CD14-positive monocyte (primary cell): ENCODE measurements around the gene SLMAP. TPM values are rescaled to one million over a fixed set of nuclear protein-coding genes. Genes with fewer than 3 reads are reported as not detected.

Experiments
- DNase-seq, 3 donors: peaks; one replicate each; pipeline ENCODE4 v3.0.0-alpha.2; 2011 to 2022
- H2AFZ ChIP-seq: 2 replicates; pipeline ENCODE4 v1.6.0; 2012; ENCODE audit warnings: mild to moderate bottlenecking, low read depth, low read length, inconsistent platforms; ENCODE audit not compliant: insufficient read depth, poor library complexity, severe bottlenecking
- H3K27ac ChIP-seq, 2 donors: 1 replicate in 1 of 2; 2 replicates in 1 of 2; pipeline ENCODE4 v1.5.1; 2012 to 2013; ENCODE audit warnings: low read length in 2 of 2, control low read depth in 1 of 2, inconsistent platforms in 1 of 2, low read depth in 1 of 2, mild to moderate bottlenecking in 1 of 2
- H3K27me3 ChIP-seq, 2 donors: one replicate each; pipeline versions ENCODE4 v1.6.0 to v1.6.1; 2011 to 2013; ENCODE audit warnings: low read length in 2 of 2; ENCODE audit not compliant: control insufficient read depth in 2 of 2, insufficient read depth in 2 of 2
- H3K36me3 ChIP-seq, 2 donors: replicated peaks in 1 of 2; 1 replicate in 1 of 2; 2 replicates in 1 of 2; pipeline versions ENCODE4 v1.5.1 to v1.6.1; 2012 to 2013; ENCODE audit warnings: low read length in 2 of 2, control low read depth in 1 of 2, inconsistent platforms in 1 of 2, mild to moderate bottlenecking in 1 of 2; ENCODE audit not compliant: insufficient read depth in 2 of 2, control insufficient read depth in 1 of 2
- H3K4me1 ChIP-seq, 2 donors: 1 replicate in 1 of 2; 2 replicates in 1 of 2; pipeline versions ENCODE4 v1.5.1 to v1.6.1; 2012 to 2013; ENCODE audit warnings: low read length in 2 of 2, control low read depth in 1 of 2, inconsistent platforms in 1 of 2, mild to moderate bottlenecking in 1 of 2, moderate library complexity in 1 of 2; ENCODE audit not compliant: insufficient read depth in 2 of 2, control insufficient read depth in 1 of 2
- H3K4me2 ChIP-seq: replicated peaks from 2 replicates; pipeline ENCODE3; 2012; ENCODE audit warnings: low read length, moderate library complexity, mild to moderate bottlenecking; ENCODE audit not compliant: poor library complexity, severe bottlenecking; ENCODE audit errors: extremely low read depth
- H3K4me3 ChIP-seq, 3 experiments: fragments of 200-600 bp in 1 of 3; sonication (generic) in 1 of 3; replicated peaks in 1 of 3; 1 replicate in 2 of 3; 2 replicates in 1 of 3; pipeline ENCODE4 v1.5.1; 2011 to 2013; ENCODE audit warnings: low read length in 3 of 3, mild to moderate bottlenecking in 3 of 3, control low read depth in 2 of 3, low read depth in 2 of 3, inconsistent platforms in 1 of 3, moderate library complexity in 1 of 3
- H3K79me2 ChIP-seq: 2 replicates; pipeline ENCODE4 v1.6.0; 2012; ENCODE audit warnings: mild to moderate bottlenecking, control low read depth, inconsistent platforms, low read length, moderate library complexity; ENCODE audit not compliant: insufficient read depth
- H3K9ac ChIP-seq: 2 replicates; pipeline ENCODE4 v1.6.0; 2017; ENCODE audit warnings: low read length, mild to moderate bottlenecking; ENCODE audit not compliant: insufficient read depth, poor library complexity, severe bottlenecking
- H3K9me3 ChIP-seq, 2 donors: replicated peaks in 1 of 2; 1 replicate in 1 of 2; 2 replicates in 1 of 2; pipeline versions ENCODE4 v1.5.1 to v1.6.1; 2012 to 2013; ENCODE audit warnings: low read length in 2 of 2, control low read depth in 1 of 2; ENCODE audit not compliant: control insufficient read depth in 1 of 2, insufficient read depth in 1 of 2
- H4K20me1 ChIP-seq: 2 replicates; pipeline ENCODE4 v1.6.0; 2012; ENCODE audit warnings: mild to moderate bottlenecking, low read length, control low read depth, moderate library complexity; ENCODE audit not compliant: insufficient read depth
- H3K27ac Mint-ChIP-seq, 7 donors: one replicate each; pipeline ENCODE4 v1.8.0; 2020; ENCODE audit warnings: mild to moderate bottlenecking in 7 of 7, mixed read lengths in 7 of 7, moderate library complexity in 6 of 7, inconsistent platforms in 2 of 7
- H3K27me3 Mint-ChIP-seq, 3 donors: one replicate each; pipeline ENCODE4 v1.8.0; 2021 to 2022; ENCODE audit warnings: low read depth in 3 of 3, mild to moderate bottlenecking in 3 of 3, mixed read lengths in 3 of 3, moderate library complexity in 3 of 3, inconsistent platforms in 1 of 3
- H3K36me3 Mint-ChIP-seq, 2 donors: one replicate each; pipeline ENCODE4 v1.8.0; 2020; ENCODE audit warnings: mixed read lengths in 2 of 2, inconsistent platforms in 1 of 2, mild to moderate bottlenecking in 1 of 2
- H3K4me1 Mint-ChIP-seq: one replicate; pipeline ENCODE4 v1.8.0; 2020; ENCODE audit warnings: mild to moderate bottlenecking, mixed read lengths
- H3K4me3 Mint-ChIP-seq, 2 donors: one replicate each; pipeline ENCODE4 v1.8.0; 2020; ENCODE audit warnings: mild to moderate bottlenecking in 2 of 2, mixed read lengths in 2 of 2, moderate library complexity in 1 of 2
- H3K9me3 Mint-ChIP-seq, 7 donors: one replicate each; pipeline ENCODE4 v1.8.0; 2020 to 2022; ENCODE audit warnings: mixed read lengths in 7 of 7, mild to moderate bottlenecking in 6 of 7, moderate library complexity in 6 of 7, inconsistent platforms in 2 of 7
- WGBS: methylation state at CpG from one replicate; pipeline ENCODE4 v1.1.5; 2013; ENCODE audit warnings: missing lambda C conversion rate; ENCODE audit not compliant: insufficient coverage; 5-methylcytosine and 5-hydroxymethylcytosine counted together
- intact Hi-C, 2 donors: fragments of 100-400 bp; cut with micrococcal nuclease; formaldehyde crosslinking; loops; one replicate each; pipeline versions ENCODE4 v1.15.0 to v1.15.1; 2023
- polyA plus RNA-seq, 3 donors: library from polyadenylated mRNA; depleted of rRNA in 1 of 3; unstranded in 2 of 3; stranded (reverse) in 1 of 3; fragments of 300-500 nt in 2 of 3; fragments of >200 nt in 1 of 3; fragmentation: Illumina TruSeq in 2 of 3; gene quantifications; 1 replicate in 2 of 3; 2 replicates in 1 of 3; pipeline ENCODE4 v1.2.3, GENCODE V29; 2012 to 2021
- TF ChIP-seq, protein P1 (sequence below): fragments of 200-600 bp; IDR thresholded peaks from one replicate; pipeline ENCODE4 v1.8.0; 2022; ENCODE audit warnings: antibody characterized with exemption, mild to moderate bottlenecking

The SLMAP gene
- polyA plus RNA-seq, 3 donors, result 12.3 to 17.6 (median 16.1) TPM

DNA sequence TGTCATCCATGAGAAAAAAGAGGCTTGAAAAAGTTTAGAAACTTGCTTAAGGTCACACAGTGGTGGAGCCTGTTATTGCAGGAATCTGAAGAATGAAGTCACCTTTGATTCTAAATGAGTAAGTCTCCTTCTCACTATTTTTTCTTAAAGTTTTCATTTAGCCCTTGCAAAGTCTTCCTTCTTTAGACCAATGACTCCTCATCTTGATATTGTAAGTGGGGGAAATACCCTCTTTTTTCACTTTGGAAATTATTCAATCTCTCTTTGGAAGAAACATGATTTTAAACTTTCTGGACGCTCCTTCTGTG is 787 bp upstream of the SLMAP start:
- peak overlapping the region; percentile 96 to 100 for H3K4me3 Mint-ChIP-seq
- WGBS, result no CpG with 5 or more reads among the region's 1 CpG
- peak overlapping the region; percentile 94 for H2AFZ ChIP-seq
- intact Hi-C loops, result loop anchor here (5.0 kb wide), 4 partner anchors 63 to 198 kb away; partner anchors contain the start of genes DENND6A (in 2 of the 2), ARF4 (in 1 of the 2) and PDE12 (in 1 of the 2)
- no peaks in the 10 kb centered on the region for H3K27me3 ChIP-seq
- peaks cover 0 to 1% (median 0%) of the 10 kb centered on the region in 7 donors for H3K9me3 Mint-ChIP-seq
- peak overlapping the region; percentile 94 for H3K9ac ChIP-seq
- H4K20me1 ChIP-seq, result peaks cover 32% of the 10 kb centered on the region
- H3K36me3 Mint-ChIP-seq, result peaks cover 16 to 21% of the 10 kb centered on the region in 2 donors
- H3K27ac ChIP-seq, result peak overlapping the region; percentile 1 to 95
- peaks cover 42% of the 10 kb centered on the region for H3K79me2 ChIP-seq
- H3K4me2 ChIP-seq, result peak overlapping the region; percentile 76
- peak in 1 of 3 donors; percentile 35 for DNase-seq
- TF ChIP-seq, protein P1, sequence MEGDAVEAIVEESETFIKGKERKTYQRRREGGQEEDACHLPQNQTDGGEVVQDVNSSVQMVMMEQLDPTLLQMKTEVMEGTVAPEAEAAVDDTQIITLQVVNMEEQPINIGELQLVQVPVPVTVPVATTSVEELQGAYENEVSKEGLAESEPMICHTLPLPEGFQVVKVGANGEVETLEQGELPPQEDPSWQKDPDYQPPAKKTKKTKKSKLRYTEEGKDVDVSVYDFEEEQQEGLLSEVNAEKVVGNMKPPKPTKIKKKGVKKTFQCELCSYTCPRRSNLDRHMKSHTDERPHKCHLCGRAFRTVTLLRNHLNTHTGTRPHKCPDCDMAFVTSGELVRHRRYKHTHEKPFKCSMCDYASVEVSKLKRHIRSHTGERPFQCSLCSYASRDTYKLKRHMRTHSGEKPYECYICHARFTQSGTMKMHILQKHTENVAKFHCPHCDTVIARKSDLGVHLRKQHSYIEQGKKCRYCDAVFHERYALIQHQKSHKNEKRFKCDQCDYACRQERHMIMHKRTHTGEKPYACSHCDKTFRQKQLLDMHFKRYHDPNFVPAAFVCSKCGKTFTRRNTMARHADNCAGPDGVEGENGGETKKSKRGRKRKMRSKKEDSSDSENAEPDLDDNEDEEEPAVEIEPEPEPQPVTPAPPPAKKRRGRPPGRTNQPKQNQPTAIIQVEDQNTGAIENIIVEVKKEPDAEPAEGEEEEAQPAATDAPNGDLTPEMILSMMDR, result peak; percentile 53
- H3K9me3 ChIP-seq, result no peaks in the 10 kb centered on the region
- peaks cover 2 to 14% of the 10 kb centered on the region in 2 donors for H3K36me3 ChIP-seq
- peaks cover 34% of the 10 kb centered on the region for H3K4me1 Mint-ChIP-seq
- peak overlapping the region; percentile 88 to 98 (median 94) for H3K27ac Mint-ChIP-seq
- peaks cover 27 to 39% of the 10 kb centered on the region in 2 donors for H3K4me1 ChIP-seq
- peaks cover 0 to 3% (median 0%) of the 10 kb centered on the region in 3 donors for H3K27me3 Mint-ChIP-seq
- H3K4me3 ChIP-seq, result peak overlapping the region; percentile 86 to 98 (median 97)

DNA sequence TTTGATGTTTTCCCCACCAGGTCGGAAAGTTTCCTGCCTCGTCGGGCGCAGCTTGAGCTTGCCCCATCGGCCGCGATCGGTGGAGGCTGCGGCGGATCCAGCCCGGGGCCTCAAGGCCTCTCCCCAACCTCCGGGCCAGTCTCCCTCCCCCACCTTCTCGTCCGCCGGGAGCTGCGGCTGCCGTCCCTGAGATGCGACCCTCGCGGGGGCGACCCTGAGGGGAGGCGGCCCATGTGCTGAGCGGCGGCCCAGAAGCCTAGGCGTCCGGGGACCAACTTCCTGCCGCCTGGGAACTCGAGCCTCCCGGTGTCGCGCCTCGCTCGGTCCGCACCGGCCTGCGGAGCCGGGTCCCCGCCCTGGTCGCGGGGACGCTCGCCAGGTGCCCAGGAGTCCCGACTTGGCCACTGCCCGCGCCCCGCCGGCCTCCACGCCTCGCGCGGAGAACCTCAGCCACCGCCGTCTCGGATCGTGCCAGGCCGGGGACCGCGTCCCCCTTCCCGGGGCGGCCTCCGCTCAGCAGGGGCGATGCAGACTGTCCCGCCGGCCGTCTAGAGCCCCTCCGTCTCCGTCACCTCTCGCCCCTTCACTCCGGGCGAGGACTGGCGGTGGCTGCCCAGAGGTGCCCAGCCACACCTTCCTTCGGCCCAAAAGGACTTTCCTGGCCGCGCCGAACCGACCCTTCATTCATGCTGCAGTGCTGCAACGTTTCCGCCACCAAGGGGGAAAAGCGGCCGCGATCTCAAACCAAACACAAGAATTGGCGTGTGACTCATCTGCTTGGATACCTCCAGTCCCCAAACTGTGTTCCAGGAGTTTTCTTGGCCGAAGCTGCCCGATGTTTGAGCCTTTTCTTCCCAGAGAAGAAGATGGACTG is 656 bp downstream of the SLMAP start:
- H2AFZ ChIP-seq, result peak overlapping the region; percentile 94
- TF ChIP-seq, protein P1, result no peak
- peak; percentile 20 to 48 (median 25) for DNase-seq
- Mint-ChIP-seq H3K36me3 (peaks cover 25 to 26% of the 10 kb centered on the region in 2 donors), H3K4me3 (peak overlapping the region; percentile 99 to 100), H3K9me3 (peaks cover 0 to 1% (median 0%) of the 10 kb centered on the region in 7 donors), H3K27ac (peak overlapping the region; percentile 88 to 98 (median 94)), H3K4me1 (peaks cover 34% of the 10 kb centered on the region), H3K27me3 (no peaks in the 10 kb centered on the region)
- no peaks in the 10 kb centered on the region for H3K9me3 ChIP-seq
- peaks cover 56% of the 10 kb centered on the region for H3K79me2 ChIP-seq
- peaks cover 27 to 39% of the 10 kb centered on the region in 2 donors for H3K4me1 ChIP-seq
- peak overlapping the region; percentile 86 to 98 (median 97) for H3K4me3 ChIP-seq
- H3K27ac ChIP-seq, result peak overlapping the region; percentile 1 to 95
- H3K9ac ChIP-seq, result peak overlapping the region; percentile 94
- intact Hi-C loops, result loop anchor here (2.0 to 5.0 kb wide), 5 partner anchors 64 to 199 kb away; partner anchors contain the start of genes ARF4 (in 2 of the 2), DENND6A (in 2 of the 2) and PDE12 (in 1 of the 2)
- peaks cover 45% of the 10 kb centered on the region for H4K20me1 ChIP-seq
- H3K36me3 ChIP-seq, result peaks cover 6 to 17% of the 10 kb centered on the region in 2 donors
- peak overlapping the region; percentile 76 for H3K4me2 ChIP-seq
- under 1% methylated on average over 83 of the region's 84 CpGs for WGBS
- no peaks in the 10 kb centered on the region for H3K27me3 ChIP-seq
